Epithelial cell of esophagus (primary cell): ENCODE measurements around the gene COL25A1.
"Not testable (repeated sequence)": the region's sequence is repeated elsewhere in the genome, so short reads cannot be mapped to it uniquely, and the experiment has no call there.

ENCODE experiments used
- DNase-seq: peaks from one replicate; pipeline ENCODE4 v3.0.0; 2010; ENCODE audit warnings: low read depth
- H3K4me3 ChIP-seq: 2 replicates; pipeline ENCODE4 v1.5.1; 2011; ENCODE audit warnings: mild to moderate bottlenecking, low read length, control low read depth
- TF ChIP-seq, protein P1 (sequence below): IDR thresholded peaks from 2 replicates; pipeline ENCODE4 v1.5.1; 2011; ENCODE audit warnings: low read depth, mild to moderate bottlenecking, low read length, control low read depth, inconsistent platforms; ENCODE audit not compliant: insufficient read depth; ENCODE audit errors: missing control alignments

The COL25A1 gene

GRCh38 chr4:109005523-109005922 is 296.9 kb downstream of the COL25A1 start:
- TF ChIP-seq, protein P1, sequence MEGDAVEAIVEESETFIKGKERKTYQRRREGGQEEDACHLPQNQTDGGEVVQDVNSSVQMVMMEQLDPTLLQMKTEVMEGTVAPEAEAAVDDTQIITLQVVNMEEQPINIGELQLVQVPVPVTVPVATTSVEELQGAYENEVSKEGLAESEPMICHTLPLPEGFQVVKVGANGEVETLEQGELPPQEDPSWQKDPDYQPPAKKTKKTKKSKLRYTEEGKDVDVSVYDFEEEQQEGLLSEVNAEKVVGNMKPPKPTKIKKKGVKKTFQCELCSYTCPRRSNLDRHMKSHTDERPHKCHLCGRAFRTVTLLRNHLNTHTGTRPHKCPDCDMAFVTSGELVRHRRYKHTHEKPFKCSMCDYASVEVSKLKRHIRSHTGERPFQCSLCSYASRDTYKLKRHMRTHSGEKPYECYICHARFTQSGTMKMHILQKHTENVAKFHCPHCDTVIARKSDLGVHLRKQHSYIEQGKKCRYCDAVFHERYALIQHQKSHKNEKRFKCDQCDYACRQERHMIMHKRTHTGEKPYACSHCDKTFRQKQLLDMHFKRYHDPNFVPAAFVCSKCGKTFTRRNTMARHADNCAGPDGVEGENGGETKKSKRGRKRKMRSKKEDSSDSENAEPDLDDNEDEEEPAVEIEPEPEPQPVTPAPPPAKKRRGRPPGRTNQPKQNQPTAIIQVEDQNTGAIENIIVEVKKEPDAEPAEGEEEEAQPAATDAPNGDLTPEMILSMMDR = no peak
- H3K4me3 ChIP-seq = no peak overlapping the region
- DNase-seq = peak; percentile 76

GRCh38 chr4:109004418-109004817 is 298.0 kb downstream of the COL25A1 start:
- DNase-seq = no peak
- H3K4me3 ChIP-seq = no peak overlapping the region
- TF ChIP-seq, protein P1 = no peak

DNA sequence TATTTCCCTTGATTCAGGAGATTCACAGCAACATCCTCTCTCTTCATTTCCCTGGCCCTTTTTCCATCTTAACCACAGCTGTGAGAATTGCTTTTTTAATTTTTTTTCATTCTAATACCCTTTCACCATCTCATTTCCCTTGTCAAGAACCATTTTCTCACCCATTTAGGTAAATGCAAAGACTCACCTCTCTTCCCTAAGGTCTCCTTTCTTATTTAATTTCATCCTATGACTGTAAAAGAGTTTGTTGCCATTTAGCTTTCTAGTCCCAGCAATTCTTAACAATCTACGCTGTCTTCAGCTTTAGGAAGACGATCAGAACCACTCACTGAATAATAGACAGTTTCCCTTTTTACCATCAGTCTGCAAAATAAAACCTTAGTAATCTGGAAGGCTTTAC is 298.5 kb downstream of the COL25A1 start:
- no peak overlapping the region for H3K4me3 ChIP-seq
- no peak for DNase-seq
- TF ChIP-seq, protein P1 = no peak

- DNase-seq = peak; percentile 43
- no peak overlapping the region for H3K4me3 ChIP-seq
- TF ChIP-seq, protein P1 = no peak
Observed at GRCh38 chr4:108991551-108992328, 310.7 kb downstream of the COL25A1 start.

DNA sequence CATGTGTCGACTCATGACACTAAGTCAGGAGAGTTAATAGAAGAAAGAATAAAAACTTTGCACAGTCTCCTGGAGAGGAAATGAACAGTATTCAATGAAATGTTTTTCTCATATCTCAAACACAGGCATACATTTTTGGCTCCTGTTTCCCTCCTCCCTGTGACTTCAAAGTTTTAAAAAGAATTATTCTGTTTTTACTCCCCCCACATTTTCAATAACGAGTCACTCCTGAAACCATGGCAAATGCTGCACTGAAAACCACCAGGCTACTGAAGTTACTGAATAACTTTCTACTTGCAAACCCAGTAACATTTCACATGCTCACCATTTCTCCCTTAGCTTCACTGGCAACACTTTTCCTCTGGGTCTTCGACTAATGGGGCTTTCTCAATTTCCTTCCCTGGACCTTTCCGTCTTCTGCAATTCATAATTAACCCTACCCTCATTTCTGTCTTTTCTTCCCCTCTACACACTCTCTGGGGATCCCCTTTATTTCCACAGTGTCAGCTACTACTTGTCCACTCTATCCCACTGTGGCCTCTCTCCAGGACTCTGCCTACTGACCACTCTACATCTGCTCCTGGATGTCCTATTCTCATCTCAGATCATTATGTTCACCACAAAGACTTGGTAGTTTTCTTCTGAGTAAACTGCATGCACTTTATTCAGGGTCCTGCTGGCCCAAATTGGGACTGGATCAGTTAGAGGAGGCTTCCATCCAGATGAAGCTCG is 313.8 kb downstream of the COL25A1 start:
- H3K4me3 ChIP-seq = no peak overlapping the region
- DNase-seq = no peak

GRCh38 chr4:108984495-108984894 is 318.0 kb downstream of the COL25A1 start:
- not testable (repeated sequence) for DNase-seq, H3K4me3 ChIP-seq

More for the DNA sequence above, 313.8 kb downstream of the COL25A1 start:
- TF ChIP-seq, protein P1 = no peak

DNA sequence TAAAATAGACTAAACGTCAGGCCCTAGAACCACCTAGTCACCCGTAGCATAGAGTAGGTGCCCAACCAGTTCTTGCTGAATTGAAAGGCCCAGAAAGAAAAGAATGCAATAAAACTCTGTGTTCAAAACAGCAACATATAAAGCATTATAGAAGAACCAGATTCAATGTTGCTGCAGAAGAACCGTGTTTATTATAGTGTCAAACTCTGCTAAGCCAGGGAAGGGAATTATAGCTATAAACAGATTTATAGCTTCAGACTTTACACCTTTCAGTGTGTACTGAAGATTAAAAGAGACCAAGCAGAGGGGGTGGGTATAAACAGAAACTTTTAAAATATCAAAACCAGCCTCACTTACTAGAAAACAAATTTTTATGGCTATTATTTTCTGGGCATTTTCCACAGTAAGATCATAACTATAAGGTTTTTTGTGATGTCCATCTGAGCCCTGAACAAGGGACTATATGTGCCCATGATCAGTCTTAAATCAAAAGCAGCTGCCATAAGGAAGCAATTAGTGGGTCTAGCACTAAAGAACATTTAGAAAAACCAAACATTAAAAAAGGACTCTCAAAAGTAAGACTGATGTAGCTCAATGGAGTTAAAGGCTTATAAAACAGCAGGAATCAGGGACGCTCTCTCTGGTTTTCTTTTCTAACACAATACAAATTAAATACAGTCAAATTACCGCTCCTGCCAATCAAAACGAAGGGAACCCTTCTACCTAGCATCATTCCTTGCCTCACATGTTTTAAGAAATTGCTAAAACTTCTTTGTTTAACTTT is 319.9 kb downstream of the COL25A1 start:
- H3K4me3 ChIP-seq = no peak overlapping the region
- TF ChIP-seq, protein P1 = no peak
- DNase-seq = no peak
